ENCODE data around the gene ABCG1. TPM values are rescaled to one million over a fixed set of nuclear protein-coding genes. Genes with fewer than 3 reads are reported as not detected.

Gene ABCG1
- total RNA-seq, 6 experiments from 2014 or later: 3.3 to 9.8 (median 4.8) TPM

DNA sequence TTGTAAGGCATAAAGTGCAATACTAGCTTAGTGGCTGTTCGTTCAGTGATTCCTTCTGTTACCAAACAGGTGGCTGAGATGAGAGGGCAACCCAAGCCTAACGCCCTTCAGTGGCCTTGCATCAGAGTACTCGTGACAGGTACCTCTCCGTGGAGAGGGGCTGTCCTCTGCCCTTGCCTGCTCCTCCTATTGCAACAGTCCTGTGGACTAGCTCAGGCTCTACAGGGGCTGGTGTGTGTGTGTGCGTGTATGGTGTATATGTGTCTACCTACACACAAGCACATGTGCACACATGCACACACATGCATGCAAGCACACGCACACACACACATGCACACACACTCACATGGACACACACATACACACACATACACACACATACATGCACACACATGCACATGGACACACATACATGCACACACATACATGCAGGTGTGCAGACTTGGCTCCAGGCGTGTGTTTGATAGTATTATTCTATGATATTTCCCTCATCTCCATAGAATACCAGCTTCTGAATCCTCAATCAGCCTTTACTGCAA is 81.2 kb downstream of the ABCG1 start:
- no peaks in the 10 kb centered on the region for H3K36me3 ChIP-seq
- ATAC-seq (no peak), DNase-seq (peak in 1 of 3 donors; percentile 12)
- no peak overlapping the region for H3K27ac ChIP-seq
- no peak overlapping the region for H3K4me3 ChIP-seq
- intact Hi-C loops (cut with DNase I): no loop called here
- no peak for TF ChIP-seq POLR2A (IDR thresholded peaks at IDR 0.05)
- TF ChIP-seq, protein P1, sequence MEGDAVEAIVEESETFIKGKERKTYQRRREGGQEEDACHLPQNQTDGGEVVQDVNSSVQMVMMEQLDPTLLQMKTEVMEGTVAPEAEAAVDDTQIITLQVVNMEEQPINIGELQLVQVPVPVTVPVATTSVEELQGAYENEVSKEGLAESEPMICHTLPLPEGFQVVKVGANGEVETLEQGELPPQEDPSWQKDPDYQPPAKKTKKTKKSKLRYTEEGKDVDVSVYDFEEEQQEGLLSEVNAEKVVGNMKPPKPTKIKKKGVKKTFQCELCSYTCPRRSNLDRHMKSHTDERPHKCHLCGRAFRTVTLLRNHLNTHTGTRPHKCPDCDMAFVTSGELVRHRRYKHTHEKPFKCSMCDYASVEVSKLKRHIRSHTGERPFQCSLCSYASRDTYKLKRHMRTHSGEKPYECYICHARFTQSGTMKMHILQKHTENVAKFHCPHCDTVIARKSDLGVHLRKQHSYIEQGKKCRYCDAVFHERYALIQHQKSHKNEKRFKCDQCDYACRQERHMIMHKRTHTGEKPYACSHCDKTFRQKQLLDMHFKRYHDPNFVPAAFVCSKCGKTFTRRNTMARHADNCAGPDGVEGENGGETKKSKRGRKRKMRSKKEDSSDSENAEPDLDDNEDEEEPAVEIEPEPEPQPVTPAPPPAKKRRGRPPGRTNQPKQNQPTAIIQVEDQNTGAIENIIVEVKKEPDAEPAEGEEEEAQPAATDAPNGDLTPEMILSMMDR (IDR thresholded peaks at IDR 0.05): no peak
- no peaks in the 10 kb centered on the region for H3K27me3 ChIP-seq
- H3K9me3 ChIP-seq: no peaks in the 10 kb centered on the region
- 54% methylated on average over 6 of the region's 7 CpGs for WGBS (ENCODE audit: insufficient coverage, low coverage, low lambda C conversion rate, missing lambda C conversion rate)
- no peaks in the 10 kb centered on the region for H3K4me1 ChIP-seq

DNA sequence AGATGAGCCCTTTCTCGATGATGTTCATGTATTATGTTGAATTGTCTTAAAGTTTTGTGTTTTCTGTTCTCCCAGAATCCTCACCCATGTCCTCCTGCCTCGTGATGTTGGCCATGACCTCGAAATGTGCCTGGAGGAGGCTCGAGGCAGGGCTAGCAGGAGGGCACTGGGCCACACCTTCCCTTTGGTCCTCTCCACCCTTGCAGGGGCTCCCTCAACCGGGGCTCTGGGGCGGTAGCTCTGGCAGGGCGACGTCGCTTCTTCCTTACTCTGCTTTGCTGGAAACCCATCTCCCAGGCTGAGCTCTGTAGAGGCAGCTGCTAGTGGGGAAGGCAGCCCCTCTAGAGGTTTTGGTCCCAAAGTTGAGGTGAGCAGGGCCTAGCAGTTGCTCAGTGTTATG is 82.0 kb downstream of the ABCG1 start:
- H3K27ac ChIP-seq: peak overlapping the region; percentile 47 to 67 (median 63)
- no peaks in the 10 kb centered on the region for H3K27me3 ChIP-seq
- no peaks in the 10 kb centered on the region for H3K36me3 ChIP-seq
- ATAC-seq (peak in 1 of 4 donors; percentile 5), DNase-seq (peak in 1 of 3 donors; percentile 33)
- TF ChIP-seq, protein P1 (IDR thresholded peaks at IDR 0.05): no peak
- 77% methylated on average over 3 of the region's 9 CpGs for WGBS (ENCODE audit: insufficient coverage, low coverage, low lambda C conversion rate, missing lambda C conversion rate)
- intact Hi-C loops (cut with DNase I): no loop called here
- H3K4me3 ChIP-seq: no peak overlapping the region
- H3K9me3 ChIP-seq: no peaks in the 10 kb centered on the region
- H3K4me1 ChIP-seq: no peaks in the 10 kb centered on the region

DNA sequence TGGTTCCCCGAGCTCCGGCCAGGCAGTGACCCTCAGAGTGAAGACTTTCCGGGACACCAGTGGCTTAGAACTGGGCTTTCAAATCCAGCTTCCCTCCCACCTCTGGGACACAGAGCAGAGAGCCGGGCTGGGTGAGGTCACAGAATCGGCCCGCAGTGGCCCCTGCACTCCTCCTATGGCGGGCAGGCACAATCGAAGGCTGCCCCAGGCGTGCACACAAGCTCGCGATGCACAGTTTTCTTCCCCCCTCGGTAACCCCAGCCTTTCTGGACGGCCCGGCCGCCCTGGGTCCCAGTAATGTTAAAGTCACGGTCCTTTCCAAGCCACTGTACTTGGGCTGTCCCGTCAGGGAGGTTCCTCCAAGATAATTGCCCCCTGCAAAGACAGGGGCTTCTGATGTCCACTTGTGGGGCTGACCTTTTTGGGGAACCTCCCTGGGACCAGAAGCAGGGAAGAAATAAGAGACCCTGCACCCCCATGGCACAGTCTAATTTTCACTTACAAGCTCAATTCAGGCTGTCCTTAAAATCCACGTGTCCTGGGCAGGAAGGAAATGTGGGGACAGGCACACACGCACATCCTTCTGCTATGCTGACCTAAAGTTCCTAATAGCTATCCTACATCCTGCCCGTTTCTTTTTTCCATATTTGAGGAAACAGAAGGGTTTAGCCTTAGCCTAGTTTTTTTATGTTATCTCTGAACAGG is 82.6 kb downstream of the ABCG1 start:
- Histone ChIP-seq H3K27me3 (no peaks in the 10 kb centered on the region), H3K4me1 (no peaks in the 10 kb centered on the region), H3K4me3 (no peak overlapping the region), H3K9me3 (no peaks in the 10 kb centered on the region), H3K36me3 (no peaks in the 10 kb centered on the region), H3K27ac (peak overlapping the region; percentile 47 to 67 (median 63))
- DNase-seq: no peak
- WGBS (ENCODE audit: insufficient coverage, low coverage, low lambda C conversion rate, missing lambda C conversion rate): 22% methylated on average over 2 of the region's 20 CpGs
- no peak for TF ChIP-seq POLR2A (IDR thresholded peaks at IDR 0.05)
- TF ChIP-seq, protein P1 (IDR thresholded peaks at IDR 0.05): no peak
- peak; percentile 62 to 82 (median 74) for ATAC-seq
- intact Hi-C loops (cut with DNase I): no loop called here

DNA sequence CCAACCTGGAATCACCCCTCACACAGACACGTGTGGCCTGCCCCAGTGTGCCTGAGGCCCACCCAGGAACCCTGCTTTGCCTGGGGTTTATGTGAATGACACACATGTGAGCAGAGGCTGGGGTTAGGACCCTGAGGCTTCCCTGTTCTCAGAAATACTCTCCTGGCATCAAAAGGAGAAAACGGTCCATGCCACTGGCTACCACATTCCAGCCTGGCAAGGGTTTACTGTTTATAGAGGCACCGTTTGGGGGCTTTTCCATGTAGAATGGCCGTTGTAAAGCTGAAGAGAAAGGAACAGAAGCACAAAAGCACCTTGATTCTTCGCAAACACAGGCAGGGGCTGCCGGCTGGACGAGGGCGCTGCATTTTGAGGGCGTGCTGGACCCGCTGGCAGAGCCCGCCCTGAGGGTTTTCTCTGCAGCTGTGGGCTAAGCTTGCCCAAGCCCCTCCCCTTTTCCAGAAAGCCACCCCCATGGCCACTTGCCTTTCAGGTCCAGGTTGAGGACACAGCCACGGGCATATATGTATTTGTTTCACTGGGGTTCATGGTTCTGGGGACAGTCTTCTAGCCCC is 83.2 kb downstream of the ABCG1 start:
- WGBS (ENCODE audit: insufficient coverage, low coverage, low lambda C conversion rate, missing lambda C conversion rate): 39% methylated on average over 5 of the region's 12 CpGs
- no peaks in the 10 kb centered on the region for H3K27me3 ChIP-seq
- ATAC-seq (no peak), DNase-seq (no peak)
- H3K36me3 ChIP-seq: no peaks in the 10 kb centered on the region
- intact Hi-C loops (cut with DNase I): no loop called here
- no peaks in the 10 kb centered on the region for H3K9me3 ChIP-seq
- peak overlapping the region in 2 of 3 donors; percentile 37 to 67 for H3K27ac ChIP-seq
- H3K4me1 ChIP-seq: no peaks in the 10 kb centered on the region
- H3K4me3 ChIP-seq: no peak overlapping the region
- no peak for TF ChIP-seq POLR2A (IDR thresholded peaks at IDR 0.05)
- TF ChIP-seq, protein P1 (IDR thresholded peaks at IDR 0.05): no peak
